Stimulated activated CD4-positive, alpha-beta T cell treated with anti-CD3 and anti-CD28 coated beads, TNF-alpha, amount 100 ng/mL, for 48 hours (primary cell): Measurements from ENCODE around the gene SGMS1.

Source experiments
- DNase-seq, 3 donors: peaks; one replicate each; pipeline ENCODE4 v3.0.0-alpha.2; 2020; ENCODE audit warnings: low read depth in 3 of 3

Gene SGMS1

GRCh38 chr10:50398381-50398780 lies 225.4 kb downstream of the SGMS1 start:
- DNase-seq, result no peak

GRCh38 chr10:50397312-50398140 lies 226.2 kb downstream of the SGMS1 start:
- no peak for DNase-seq

GRCh38 chr10:50396491-50397311 lies 227.1 kb downstream of the SGMS1 start:
- peak in 1 of 3 donors; percentile 25 for DNase-seq

GRCh38 chr10:50395851-50396250 lies 227.9 kb downstream of the SGMS1 start:
- DNase-seq, result no peak

GRCh38 chr10:50395271-50395670 lies 228.5 kb downstream of the SGMS1 start:
- no peak for DNase-seq

GRCh38 chr10:50394832-50395231 lies 228.9 kb downstream of the SGMS1 start:
- no peak for DNase-seq

- DNase-seq, result no peak
Observed at GRCh38 chr10:50393784-50394467, 229.8 kb downstream of the SGMS1 start.

GRCh38 chr10:50392966-50393718 lies 230.6 kb downstream of the SGMS1 start:
- no peak for DNase-seq

- no peak for DNase-seq
Observed at GRCh38 chr10:50392426-50392825, 231.3 kb downstream of the SGMS1 start.

GRCh38 chr10:50390302-50390701 lies 233.5 kb downstream of the SGMS1 start:
- DNase-seq, result no peak

- no peak for DNase-seq
Observed at GRCh38 chr10:50388181-50388580, 235.6 kb downstream of the SGMS1 start.

GRCh38 chr10:50387732-50388073 lies 236.1 kb downstream of the SGMS1 start:
- no peak for DNase-seq

- DNase-seq, result no peak
Observed at GRCh38 chr10:50387007-50387731, 236.6 kb downstream of the SGMS1 start.

GRCh38 chr10:50385624-50386023 lies 238.1 kb downstream of the SGMS1 start:
- DNase-seq, result no peak

- DNase-seq, result no peak
Observed at GRCh38 chr10:50384898-50385297, 238.9 kb downstream of the SGMS1 start.

GRCh38 chr10:50384238-50384637 lies 239.5 kb downstream of the SGMS1 start:
- no peak for DNase-seq

- no peak for DNase-seq
Observed at GRCh38 chr10:50382576-50383023, 241.2 kb downstream of the SGMS1 start.

- no peak for DNase-seq
Observed at GRCh38 chr10:50381642-50382041, 242.1 kb downstream of the SGMS1 start.

- no peak for DNase-seq
Observed at GRCh38 chr10:50379616-50380015, 244.1 kb downstream of the SGMS1 start.

GRCh38 chr10:50375745-50376144 lies 248.0 kb downstream of the SGMS1 start:
- no peak for DNase-seq

GRCh38 chr10:50375051-50375452 lies 248.7 kb downstream of the SGMS1 start:
- no peak for DNase-seq
